ENCODE results near the gene SYT12. TPM values are rescaled to one million over a fixed set of nuclear protein-coding genes. Genes with fewer than 3 reads are reported as not detected.

The SYT12 gene
- total and polyA plus RNA-seq, 2 of the 8 experiments (the other 6 are each of a cell fraction or from before 2014, with no cell fraction given) = 1.4 to 3.3 TPM

DNA sequence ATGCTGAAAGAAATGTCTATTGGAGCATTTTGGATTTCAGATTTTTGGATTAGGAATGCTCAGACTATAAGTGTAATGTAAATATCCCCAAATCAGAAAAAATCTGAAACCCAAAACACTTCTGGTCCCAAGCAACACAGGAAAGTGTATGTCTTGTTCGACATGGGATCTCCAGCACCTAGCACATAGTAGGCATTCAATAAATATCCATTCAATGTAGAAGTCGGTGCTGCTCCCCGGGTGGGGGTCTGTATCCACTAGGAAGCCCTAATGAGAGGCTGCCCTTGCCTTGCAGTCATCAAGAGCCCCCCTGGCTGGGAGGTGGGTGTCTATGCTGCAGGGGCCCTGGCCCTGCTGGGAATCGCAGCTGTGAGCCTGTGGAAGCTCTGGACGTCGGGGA, 11.4 kb downstream of the SYT12 start:
- no peaks in the 10 kb centered on the region for H3K36me3 ChIP-seq (ENCODE audit: control insufficient read depth in 2 of 4, insufficient read depth in 4 of 4, low read length in 3 of 4)
- no peak overlapping the region for H3K14ac ChIP-seq (ENCODE audit: insufficient read length)
- no peak overlapping the region for H2AFZ ChIP-seq (ENCODE audit: low read length)
- 85% methylated on average over 6 of the region's 6 CpGs; no CpG with 5 or more reads in 1 of the 2 experiments for WGBS, 2 experiments (ENCODE audit: extremely low coverage in 1 of 2, insufficient coverage in 1 of 2, insufficient read length in 1 of 2, insufficient replicate concordance in 2 of 2, low coverage in 1 of 2, low lambda C conversion rate in 2 of 2, missing lambda C conversion rate in 1 of 2)
- no peak overlapping the region for H2BK12ac ChIP-seq (ENCODE audit: low read depth, low read length)
- H4K8ac ChIP-seq (ENCODE audit: extremely low read depth, insufficient read depth, low read length) = no peak overlapping the region
- no peak overlapping the region for H3K27ac ChIP-seq (ENCODE audit: low read depth, low read length)
- H2BK120ac ChIP-seq (replicated peaks; ENCODE audit: low read depth, low read length) = no peak overlapping the region
- H4K5ac ChIP-seq (ENCODE audit: insufficient read length, low read depth, low read length) = no peak overlapping the region
- no peak overlapping the region for H4K91ac ChIP-seq (replicated peaks; ENCODE audit: insufficient read length, low read length)
- H2BK5ac ChIP-seq (ENCODE audit: low read depth, low read length) = no peak overlapping the region
- no peaks in the 10 kb centered on the region for H4K20me1 ChIP-seq (replicated peaks in 1 of 2; ENCODE audit: control insufficient read depth in 1 of 2, insufficient read depth in 2 of 2, low read length in 2 of 2)
- no peak overlapping the region for H3K56ac ChIP-seq (replicated peaks; ENCODE audit: insufficient read length, low read depth, low read length)
- H3K18ac ChIP-seq (ENCODE audit: extremely low read depth, low read length) = no peak overlapping the region
- no peak overlapping the region for H3K4me3 ChIP-seq (ENCODE audit: extremely low read depth in 1 of 4, insufficient read depth in 2 of 4, low read depth in 3 of 4, low read length in 4 of 4)
- H3K4ac ChIP-seq (replicated peaks; ENCODE audit: insufficient read length, low read depth, low read length) = no peak overlapping the region
- ChIA-PET CTCF (ENCODE audit: partially characterized antibody) (no interaction called here), POLR2A (ENCODE audit: partially characterized antibody) (no interaction called here)
- no peaks in the 10 kb centered on the region for H3K79me1 ChIP-seq (ENCODE audit: low read depth, low read length)
- 0 out of 2 replicates have a peak overlapping the region, but pooled peaks have one; percentile 13 for H2AK5ac ChIP-seq (ENCODE audit: low read depth, low read length)
- H3K79me2 ChIP-seq (ENCODE audit: control insufficient read depth in 1 of 2, insufficient read depth in 2 of 2, low read length in 2 of 2) = no peaks in the 10 kb centered on the region
- peaks cover 0 to 8% (median 0%) of the 10 kb centered on the region in 4 experiments; a peak in 2 of 7 replicates for H3K4me1 ChIP-seq (replicated peaks in 1 of 4; ENCODE audit: control insufficient read depth in 3 of 4, insufficient read depth in 4 of 4, low read length in 3 of 4)
- no peak overlapping the region for H3K4me2 ChIP-seq (ENCODE audit: insufficient read depth in 1 of 2, low read depth in 2 of 2, low read length in 2 of 2)
- DNase-seq (ENCODE audit: low read depth in 1 of 2, low spot score in 2 of 2) (no peak), FAIRE-seq (no peak)
- H2BK20ac ChIP-seq (ENCODE audit: low read length) = no peak overlapping the region
- no peaks in the 10 kb centered on the region for H3K27me3 ChIP-seq (replicated peaks in 1 of 4; ENCODE audit: control insufficient read depth in 3 of 4, extremely low read depth in 1 of 4, insufficient read depth in 3 of 4, low read length in 3 of 4)
- no peaks in the 10 kb centered on the region for H3K23me2 ChIP-seq (ENCODE audit: low read depth, low read length)
- H3K9ac ChIP-seq (replicated peaks in 1 of 4; ENCODE audit: extremely low read depth in 1 of 4, low read depth in 3 of 4, low read length in 3 of 4) = no peak overlapping the region
- H3K23ac ChIP-seq (ENCODE audit: insufficient read length) = no peak overlapping the region
- H3K9me3 ChIP-seq (ENCODE audit: insufficient read depth in 2 of 2, low read depth in 1 of 2, low read length in 1 of 2) = no peaks in the 10 kb centered on the region
- H2BK15ac ChIP-seq (ENCODE audit: low read length) = no peak overlapping the region
- TF ChIP-seq RAD21 (IDR thresholded peaks at IDR 0.05 in 1 of 2, conservative IDR thresholded peaks at IDR 0.05 in 1 of 2; ENCODE audit: low read depth in 2 of 2, low read length in 2 of 2) (no peak), BRCA1 (IDR thresholded peaks at IDR 0.05; ENCODE audit: low read depth, low read length) (no peak), SUZ12 (IDR thresholded peaks at IDR 0.05; ENCODE audit: low read length) (no peak), EZH2 (IDR thresholded peaks at IDR 0.05; ENCODE audit: low read depth, low read length, severe bottlenecking) (no peak), TEAD4 (IDR thresholded peaks at IDR 0.05; ENCODE audit: low read depth, low read length) (no peak), RBBP5 (IDR thresholded peaks at IDR 0.05; ENCODE audit: borderline replicate concordance, low read depth, low read length) (no peak), POLR2AphosphoS5 (IDR thresholded peaks at IDR 0.05; ENCODE audit: low read depth, low read length) (no peak), CHD1 (IDR thresholded peaks at IDR 0.05; ENCODE audit: low read depth, low read length) (no peak), CEBPB (IDR thresholded peaks at IDR 0.05; ENCODE audit: low read depth, low read length) (no peak)
- TF ChIP-seq, protein P1, sequence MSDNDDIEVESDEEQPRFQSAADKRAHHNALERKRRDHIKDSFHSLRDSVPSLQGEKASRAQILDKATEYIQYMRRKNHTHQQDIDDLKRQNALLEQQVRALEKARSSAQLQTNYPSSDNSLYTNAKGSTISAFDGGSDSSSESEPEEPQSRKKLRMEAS (IDR thresholded peaks at IDR 0.05) = no peak
- TF ChIP-seq, protein P2, sequence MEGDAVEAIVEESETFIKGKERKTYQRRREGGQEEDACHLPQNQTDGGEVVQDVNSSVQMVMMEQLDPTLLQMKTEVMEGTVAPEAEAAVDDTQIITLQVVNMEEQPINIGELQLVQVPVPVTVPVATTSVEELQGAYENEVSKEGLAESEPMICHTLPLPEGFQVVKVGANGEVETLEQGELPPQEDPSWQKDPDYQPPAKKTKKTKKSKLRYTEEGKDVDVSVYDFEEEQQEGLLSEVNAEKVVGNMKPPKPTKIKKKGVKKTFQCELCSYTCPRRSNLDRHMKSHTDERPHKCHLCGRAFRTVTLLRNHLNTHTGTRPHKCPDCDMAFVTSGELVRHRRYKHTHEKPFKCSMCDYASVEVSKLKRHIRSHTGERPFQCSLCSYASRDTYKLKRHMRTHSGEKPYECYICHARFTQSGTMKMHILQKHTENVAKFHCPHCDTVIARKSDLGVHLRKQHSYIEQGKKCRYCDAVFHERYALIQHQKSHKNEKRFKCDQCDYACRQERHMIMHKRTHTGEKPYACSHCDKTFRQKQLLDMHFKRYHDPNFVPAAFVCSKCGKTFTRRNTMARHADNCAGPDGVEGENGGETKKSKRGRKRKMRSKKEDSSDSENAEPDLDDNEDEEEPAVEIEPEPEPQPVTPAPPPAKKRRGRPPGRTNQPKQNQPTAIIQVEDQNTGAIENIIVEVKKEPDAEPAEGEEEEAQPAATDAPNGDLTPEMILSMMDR (IDR thresholded peaks at IDR 0.05; ENCODE audit: control extremely low read depth in 1 of 3, insufficient read depth in 1 of 3, low read depth in 1 of 3, low read length in 3 of 3) = no peak
